D341Med (cell line): ENCODE measurements around the gene THEM5.
A peak's percentile ranks its signal among the peaks of the same experiment; 100 is the strongest.

ENCODE experiments used
- DNase-seq: peaks from one replicate; pipeline ENCODE4 v3.0.0; 2012; ENCODE audit warnings: low spot score

Gene THEM5

DNA sequence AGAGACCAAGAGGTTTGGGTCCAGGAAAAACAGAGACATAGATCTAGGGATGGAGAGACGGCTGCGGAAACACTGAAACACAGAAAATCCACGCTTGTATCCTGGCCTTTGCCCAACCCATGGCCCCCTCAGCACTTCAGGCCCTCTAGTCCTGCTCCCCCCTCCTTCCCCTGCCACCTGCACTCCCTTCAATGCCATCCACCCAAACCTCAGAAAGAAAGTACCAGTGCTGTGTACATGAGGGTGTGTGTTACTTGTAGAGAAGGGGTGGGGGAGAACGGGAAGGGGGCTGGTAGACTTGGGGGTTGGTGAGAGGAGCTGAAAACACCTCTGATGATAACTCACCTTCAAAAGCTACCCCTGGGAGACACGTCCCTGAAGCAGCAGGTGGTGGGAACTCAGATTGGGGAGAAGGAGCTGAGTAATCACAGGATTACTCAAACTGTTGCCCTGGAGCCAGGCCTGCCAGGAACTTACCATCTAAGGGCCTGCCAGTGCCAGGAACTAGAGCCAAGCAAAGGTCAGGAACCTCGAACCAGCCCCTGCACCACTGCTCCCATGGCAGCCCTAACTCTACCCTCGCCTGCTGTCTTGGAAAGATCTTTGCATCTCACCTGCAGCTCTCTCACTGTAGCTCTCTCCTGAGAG lies 33.4 kb downstream of the THEM5 start:
- no peak for DNase-seq

DNA sequence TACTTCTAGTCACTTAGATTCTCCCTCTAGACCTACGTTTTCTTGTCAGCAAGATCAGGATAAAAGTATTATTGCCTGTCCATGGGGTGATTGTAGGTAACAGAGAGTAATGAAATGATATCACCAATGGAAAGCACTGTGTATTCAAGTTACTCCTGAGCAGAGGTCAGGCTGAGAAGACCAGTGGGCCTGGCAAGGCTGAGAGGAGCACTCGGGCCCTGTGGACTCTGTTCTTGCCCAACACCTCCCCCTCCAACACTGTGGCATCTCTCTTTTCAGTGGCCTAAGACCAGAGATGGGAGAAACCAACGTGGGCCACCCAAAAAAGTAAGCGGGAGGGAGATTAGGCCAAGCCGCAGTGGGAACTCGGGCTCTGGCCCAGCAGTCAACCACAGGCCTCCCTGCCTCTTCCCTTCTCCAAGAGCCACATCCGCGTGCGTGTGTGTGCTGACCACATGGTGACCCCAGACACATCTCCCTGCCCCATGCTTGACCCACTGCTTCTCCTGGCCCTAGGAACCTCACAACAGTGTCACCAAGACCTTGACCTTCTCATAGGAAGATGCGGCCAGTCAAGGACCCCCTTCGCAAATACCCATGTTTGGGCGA lies 34.2 kb downstream of the THEM5 start:
- no peak for DNase-seq

DNA sequence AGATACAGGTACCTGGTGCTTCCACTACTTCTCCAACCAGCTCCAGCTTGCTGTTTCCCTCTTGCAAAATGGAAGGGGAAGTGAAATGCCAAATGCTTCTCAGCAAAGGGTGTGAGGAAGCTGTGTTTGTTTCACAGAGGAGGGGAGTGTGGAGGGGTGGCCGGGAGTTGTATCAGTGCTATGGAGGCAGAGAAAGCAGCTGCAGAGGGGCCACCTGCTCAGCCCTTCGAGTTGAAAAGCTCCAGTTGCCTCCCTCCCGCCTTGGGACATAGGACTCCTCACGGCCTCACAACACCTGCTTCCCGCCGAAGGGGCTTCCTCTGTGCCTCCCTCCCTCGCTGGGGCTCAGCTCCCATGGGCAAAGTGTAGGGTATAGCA lies 36.2 kb downstream of the THEM5 start:
- DNase-seq, result no peak

DNA sequence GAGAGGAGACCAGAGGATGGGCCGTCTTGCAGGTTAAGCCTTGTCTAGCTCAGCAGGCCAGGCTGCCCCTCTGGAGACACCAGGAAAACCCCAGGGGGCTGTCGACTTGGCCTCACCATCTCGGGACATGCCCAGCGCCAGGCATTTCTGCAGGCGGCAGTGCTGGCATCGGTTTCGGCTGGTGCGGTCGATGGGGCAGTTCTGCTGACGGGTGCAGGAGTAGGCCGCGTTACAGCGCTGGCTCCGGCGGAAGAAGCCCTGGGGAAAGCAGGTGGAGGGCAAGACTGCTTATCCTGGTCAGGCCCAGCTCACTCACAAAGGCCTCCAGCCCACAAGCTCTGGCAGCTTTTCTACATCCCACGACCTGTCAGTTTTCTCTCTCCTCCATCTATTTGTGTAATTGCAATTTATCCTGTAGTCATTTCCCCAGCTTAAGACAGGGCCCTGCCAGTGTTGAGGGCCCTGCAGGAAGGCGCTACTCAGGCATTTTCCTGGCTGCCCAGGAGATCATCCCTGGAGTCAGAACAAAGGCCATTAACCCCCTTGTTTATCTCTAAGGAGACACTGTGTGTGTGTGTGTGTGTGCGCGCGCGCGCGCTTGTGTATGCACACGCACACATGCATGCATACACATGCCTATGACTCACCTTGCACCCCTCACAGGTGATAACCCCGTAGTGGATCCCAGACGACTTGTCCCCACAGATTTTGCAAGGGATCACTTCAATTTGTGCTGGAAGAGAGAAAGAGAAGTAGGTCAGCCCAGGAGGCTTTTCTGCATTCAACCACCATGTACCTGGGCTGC lies 36.8 kb downstream of the THEM5 start:
- no peak for DNase-seq

DNA sequence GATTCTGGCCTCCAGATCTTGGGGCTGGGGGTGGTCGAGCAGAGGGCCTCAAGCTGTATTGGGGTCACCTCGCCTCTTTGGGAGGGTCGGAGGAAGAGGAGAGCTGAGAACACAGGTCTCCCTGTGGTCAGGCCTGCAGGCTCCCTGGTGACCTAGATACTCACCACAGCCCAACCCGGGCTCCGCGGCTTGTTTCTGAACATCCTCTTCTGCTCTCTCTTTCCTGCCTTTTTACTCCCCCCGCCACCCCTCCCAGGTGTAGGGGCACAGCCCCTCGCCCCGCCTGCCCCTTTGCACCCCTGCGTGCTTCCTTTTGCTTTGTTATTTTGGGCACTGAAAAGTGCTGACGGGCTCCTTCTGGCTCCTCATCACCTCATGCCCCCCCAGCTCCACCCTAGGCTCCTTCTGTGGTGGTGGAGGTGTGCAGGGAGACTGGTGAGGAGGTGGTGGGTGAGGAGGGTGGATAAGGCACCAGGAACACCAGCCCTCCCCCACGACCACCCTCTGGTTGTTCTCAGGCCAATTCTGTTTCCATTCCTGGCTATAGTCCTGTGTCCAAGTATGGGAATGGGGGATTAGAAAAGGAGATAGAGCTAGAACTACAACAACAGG lies 37.7 kb downstream of the THEM5 start:
- no peak for DNase-seq

DNA sequence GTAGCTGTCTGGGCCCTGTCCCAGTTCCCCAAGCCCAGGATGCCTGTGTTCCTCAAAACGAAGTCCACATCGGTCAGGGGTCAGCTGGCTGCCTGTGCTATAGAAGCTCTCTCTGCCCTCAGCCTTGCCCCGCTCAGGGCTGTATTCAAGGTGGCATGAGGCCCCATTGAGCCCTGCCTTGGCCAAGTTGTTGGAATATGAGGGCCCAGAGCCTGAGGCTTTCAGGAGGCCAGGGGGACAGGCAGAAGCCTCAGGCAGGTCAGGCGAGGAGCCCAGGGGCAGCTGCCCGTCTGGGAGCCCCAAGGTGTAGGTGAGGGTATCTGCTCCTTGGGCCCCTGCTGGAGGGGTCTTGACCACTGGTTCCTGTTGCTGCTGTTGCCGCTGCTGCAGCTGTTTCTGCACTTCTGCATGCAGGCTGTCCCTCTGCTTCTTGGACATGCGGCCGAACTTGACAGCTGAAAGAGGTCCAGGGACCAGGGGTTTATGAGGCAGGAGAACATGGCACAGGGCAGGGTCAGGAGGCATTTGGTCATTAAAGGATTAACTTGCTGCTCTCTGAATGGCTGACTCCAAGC lies 38.5 kb downstream of the THEM5 start:
- DNase-seq, result no peak

DNA sequence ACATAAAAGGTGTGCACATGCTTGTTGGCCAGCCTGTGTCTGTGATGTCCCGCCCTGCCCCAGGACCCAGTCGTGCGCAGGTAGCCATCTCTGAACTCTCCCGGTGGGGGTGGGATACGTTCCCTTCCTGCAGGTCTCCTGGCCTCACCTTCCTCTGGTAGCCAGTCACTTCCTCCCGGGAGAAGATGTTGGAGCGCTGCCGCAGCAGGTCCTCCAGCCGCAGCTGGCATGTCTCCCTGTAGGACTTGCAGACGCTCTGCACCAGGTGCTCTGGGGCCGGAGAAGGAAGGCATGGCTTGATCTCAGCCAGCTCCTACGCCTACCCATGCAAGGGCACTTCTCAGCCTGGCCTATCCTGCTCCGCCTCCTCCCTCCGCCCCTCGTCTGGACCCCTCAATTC lies 39.1 kb downstream of the THEM5 start:
- DNase-seq, result no peak

DNA sequence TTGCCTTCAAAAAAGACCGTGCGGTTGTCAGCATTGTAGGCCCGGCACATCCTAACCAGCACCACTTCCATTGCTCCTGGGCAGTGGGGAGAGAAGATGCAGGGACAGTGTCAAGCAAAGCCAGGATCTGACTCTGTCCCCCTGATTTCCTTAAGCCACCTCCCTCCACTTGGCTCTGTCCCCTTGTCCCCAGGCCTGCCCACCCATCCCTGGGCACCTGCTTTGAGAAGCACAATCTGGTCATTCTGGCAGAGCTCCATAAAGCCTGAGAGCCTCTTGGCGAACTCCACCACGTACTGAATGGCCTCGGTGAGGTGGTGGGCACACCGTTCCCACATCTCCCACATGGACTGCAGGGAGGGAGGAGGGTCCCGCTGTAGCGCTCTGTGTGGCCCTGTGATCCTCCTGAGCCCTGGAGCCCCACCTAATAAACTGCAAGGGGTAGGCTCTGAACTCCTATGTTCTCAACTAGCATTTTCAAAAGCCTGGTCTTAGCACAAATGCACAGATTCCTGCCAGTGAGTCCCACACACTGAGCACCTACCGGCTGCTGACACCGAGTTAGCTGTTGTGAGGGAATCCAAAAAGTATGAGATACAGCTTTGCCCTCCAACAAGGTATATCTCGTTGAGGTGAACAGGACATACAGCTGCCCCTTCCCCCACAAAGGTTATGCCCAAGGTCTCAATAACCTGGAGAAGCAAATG lies 40.1 kb downstream of the THEM5 start:
- no peak for DNase-seq

DNA sequence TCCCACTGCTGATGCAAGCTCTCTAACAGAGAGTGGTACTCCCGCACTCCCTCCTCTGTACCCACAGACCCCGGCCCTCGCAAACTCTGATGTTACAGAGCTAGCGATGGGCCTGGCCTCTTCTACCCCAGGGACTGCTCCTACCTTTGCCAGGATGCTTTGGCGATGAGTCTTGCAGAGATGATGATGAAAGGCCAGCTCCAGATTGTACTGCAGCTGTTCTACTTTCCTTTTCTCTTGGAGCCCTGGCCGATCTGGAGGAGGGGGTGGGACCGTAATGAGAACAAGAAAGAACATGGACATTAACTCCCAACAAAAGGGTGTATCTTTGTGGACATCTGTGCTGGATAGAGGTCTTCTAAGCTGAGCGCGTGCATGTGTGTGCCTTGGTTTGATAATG lies 42.3 kb downstream of the THEM5 start:
- no peak for DNase-seq

DNA sequence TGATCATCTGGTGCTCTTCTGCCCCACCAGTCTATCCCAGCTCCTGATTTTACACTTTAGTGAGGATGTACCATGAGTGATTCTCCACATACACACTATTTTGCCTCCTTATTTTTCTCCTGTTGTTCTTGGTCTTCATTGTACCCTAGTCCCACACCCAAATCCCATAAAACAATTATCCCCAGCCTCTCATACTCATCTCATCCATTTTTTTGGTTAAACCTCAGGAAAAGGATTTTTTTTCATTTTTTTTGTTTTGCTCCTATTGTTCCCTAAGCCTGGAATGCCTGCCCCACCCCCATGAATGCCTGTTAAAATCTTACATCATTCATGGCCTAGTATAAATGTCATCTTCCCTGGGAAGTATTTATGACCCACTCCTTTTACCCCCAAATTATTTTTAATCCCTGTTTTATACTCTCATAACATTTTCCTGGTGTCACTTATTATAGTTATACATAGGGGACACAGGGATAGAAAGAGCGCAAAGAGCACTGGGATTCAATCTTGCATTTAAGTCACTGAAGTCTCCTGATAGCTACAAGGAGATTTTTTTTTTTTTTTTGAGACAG lies 43.4 kb downstream of the THEM5 start:
- no peak for DNase-seq

DNA sequence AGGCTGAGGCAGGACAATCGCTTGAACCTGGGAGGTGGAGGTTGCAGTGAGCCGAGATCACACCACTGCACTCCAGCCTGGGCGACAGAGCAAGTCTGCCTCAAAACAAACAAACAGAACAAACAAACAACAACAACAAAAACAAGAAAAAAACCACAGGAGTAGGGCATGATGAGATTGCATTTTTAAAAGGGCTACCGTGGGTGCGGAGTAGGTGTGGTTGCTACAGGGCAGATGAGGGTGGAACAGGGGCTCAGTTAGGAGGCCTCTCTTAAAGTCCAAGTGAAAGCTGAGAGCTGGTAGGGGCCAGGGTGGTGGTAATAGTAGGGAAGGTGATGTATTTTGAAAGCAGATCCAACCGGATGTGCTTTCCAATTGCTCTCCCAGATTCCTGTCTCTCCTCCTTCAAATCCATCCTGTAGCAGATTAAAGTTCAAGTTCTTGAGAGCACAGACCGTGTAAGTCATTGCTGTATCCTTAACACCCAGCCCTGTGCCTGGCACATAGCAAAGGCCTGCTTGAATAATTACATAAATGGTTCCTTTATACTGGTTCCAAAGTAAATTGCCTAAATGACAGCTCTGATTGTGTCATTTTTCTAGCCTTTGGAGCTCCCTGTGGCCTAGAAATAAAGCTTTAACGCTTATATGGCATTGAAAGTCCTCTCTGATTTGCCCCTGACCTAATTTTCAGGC lies 44.1 kb downstream of the THEM5 start:
- no peak for DNase-seq

DNA sequence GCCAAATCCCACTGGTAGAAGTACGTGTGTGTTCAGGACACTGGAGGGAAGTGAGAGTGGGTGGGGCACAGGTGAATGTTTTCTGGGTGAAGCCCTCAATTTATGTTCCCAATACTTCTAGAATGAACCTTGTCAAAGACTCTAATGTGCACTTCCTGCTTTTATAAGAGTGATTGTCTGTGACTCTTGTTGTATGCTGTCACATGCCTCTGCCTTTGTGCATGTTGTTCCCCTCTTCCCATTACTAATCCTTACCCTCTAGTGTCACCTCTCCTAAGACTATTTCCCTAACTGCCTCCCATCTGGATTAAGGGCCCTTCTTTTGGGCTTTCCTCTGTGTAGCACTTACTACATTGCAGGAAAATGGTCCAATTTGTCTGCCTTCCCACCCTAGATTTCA lies 45.7 kb downstream of the THEM5 start:
- DNase-seq, result no peak

DNA sequence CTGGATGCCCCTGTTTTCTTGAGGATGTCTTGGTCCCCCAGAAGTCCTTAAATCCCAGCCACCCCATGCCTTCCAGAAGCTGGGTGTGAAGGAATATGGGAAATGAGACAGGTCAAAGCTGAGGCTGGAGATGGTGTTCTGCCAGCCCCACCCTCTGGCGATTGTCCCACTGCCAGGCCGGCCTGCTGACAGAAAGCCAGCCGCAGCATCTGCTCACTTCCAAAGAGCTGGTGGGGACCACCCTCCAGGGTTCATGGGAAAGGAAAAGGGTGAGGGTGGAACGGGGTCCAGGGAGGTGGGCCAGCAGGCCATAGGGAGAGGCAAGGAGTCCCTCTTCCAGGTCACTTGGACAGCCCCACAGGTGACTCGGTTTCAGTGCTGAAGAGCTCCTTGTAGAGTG lies 46.4 kb downstream of the THEM5 start:
- DNase-seq, result peak; percentile 25

DNA sequence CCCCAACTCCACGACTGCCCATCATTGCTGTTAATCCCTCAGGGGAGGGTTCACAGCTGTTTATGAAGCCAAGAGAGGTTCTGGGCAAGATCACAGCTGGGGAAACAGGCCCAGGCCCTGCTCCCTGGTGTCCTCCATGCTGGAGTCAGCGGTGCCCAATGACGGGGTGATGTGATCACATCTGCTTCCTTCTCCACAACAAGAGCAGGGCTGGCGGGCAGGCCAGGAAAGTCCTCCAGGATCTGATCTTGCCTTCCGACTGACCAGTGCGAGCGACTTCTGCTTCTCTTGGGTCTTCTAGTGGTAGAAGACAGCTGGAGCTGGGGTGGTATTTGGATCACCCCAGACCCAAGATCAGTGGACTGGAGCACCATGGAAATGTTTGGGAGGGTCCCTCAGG lies 47.3 kb downstream of the THEM5 start:
- DNase-seq, result peak; percentile 16

DNA sequence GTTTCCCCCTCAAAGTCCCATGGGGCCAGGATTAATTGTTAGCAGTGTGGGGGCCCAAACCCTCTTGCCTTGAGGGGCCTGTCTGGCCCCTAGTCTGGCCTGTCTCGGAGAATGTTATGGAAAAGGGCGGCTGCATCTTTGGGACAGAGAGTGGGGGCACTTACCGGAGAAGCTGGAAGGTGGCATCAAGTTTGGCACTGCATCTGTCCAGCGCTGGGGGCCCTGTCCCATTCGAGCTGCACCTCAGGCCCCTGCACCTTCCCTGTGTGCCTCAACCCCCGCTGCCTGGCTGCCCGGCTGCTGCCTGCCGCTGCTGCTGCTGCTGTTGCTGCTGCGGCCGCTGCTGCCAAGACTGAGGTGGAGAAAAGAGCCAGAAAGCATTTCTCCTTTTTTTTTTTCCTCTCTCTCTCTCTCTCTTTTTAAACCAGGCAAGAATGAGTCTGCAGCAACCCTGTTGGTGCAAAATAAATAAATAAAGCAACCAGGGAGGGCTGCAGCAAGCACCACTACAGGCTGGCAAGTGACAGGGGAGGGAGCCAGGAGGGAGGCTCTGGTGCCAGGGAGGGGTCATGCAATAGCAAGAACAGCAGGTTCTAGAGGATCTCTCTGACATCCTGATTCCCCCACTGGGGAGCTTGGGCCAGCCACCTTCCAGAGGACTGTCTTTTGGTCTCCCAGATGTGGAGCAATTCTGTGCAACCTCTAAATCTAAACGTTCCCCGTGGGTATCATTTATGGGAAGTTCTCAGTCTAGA lies 48.3 kb downstream of the THEM5 start, which contains the start of gene LINGO4:
TSS of gene LINGO4 (minus strand) at position 354 of the 755 bp plus-strand sequence. CDS start 2,715 bp downstream, outside the sequence.
- DNase-seq, result peak; percentile 43

DNA sequence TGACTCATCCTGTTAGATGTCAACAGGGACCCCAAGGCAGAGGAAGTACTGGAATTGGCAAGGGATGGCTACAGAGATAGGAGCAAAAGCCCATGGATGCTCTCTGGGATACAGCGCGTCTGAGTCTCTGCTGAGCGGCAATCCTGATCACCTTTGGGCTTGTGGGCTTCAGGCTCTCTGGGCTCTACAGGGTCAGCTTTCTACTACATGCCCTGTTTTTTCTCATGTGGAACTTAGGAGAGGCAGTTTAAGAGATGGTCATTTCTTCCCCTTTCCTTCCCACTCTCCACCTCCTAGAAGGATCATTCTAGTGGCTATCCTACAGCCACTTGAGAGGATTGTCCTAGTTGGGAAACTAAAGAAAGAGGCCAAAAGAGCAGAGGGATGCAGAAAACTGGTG lies 49.6 kb downstream of the THEM5 start:
- no peak for DNase-seq

DNA sequence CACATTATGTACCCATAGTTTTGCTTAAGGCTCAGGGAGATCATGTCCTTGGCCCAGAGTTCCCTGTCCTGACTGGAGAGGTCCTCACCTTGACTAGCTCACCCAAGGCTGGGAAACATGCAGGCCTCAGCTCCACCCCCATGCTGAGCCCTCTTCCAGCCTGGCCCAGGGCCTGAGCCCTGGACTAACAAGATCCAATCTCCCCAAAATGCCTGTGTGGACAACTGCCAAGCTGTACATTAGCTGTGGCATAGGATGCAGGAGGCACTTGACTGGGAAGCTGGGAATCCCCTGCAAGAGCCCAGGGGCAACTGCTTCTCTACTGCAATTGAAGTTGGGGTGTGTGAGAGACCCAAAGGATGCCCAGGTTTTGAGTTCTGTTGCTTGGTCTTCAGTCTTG lies 50.3 kb downstream of the THEM5 start:
- DNase-seq, result no peak

DNA sequence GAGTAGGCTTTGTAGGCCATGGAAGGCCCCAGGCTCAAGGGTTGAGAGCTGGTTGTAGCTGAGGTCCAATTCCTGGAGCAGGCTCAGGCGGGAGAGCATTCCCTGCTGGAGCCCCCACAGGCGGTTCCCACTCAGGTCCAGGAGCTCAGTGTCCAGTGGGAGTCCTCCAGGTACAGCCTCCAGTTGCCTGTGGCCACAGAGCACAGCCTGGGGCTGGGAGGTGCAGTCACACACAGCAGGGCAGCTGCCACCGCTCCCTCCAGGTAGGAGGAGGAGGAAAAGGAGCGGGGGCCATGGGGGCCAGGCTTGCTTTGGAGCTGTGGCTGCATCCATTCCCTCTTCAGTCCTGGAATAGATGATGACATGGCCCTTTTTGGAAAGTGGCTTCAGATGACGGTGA lies 51.1 kb downstream of the THEM5 start:
- peak; percentile 21 for DNase-seq

DNA sequence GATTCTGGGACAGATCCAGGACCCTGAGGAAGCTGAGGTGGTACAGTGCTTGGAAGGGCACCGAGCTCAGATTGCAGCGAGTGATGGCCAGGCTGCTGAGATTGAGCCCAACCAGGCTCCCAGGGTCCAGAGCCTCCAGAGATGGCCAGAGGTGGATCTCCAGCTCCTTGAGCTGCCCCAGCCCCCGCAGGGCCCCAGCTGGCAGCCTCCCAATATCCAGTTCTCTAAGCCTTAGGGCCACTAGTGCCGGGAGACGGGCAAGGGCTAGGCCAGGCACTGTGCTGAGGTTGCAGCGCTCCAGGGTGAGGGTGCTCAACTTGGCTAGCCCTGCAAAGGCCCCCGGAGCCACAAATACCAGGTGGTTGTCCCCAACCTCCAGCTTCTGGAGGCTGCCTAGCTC lies 51.7 kb downstream of the THEM5 start:
- peak; percentile 24 for DNase-seq

DNA sequence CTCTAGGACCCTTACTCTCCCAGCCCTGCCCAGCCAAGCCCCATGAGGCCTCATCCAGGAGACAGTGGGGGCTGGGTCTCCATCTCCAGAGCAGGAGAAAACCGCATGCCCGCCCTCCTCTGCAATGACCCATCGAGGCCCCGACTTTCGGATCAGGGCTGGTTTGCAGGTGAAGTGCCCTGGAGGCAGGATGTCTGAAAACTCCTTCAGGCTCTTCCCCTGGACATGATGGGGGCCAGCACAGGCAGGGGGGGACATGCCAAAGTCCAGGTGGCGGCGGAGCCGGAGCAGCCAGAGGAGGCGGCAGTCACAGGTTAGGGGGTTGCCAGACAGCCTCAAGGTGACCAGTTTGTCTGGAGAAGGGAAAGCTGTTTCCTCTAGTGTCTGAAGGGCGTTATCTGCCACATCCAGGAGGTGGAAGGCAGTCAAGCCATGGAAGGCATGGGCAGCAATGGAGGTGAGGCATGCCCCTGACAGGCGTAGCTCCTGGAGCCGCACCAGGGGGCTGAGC lies 52.1 kb downstream of the THEM5 start:
- no peak for DNase-seq
